Choroid plexus epithelial cell (primary cell): ENCODE measurements around the gene GRIN2B.

ENCODE experiments used
- DNase-seq: peaks from one replicate; pipeline ENCODE4 v3.0.0-alpha.2; 2010; ENCODE audit warnings: low read depth
- H3K4me3 ChIP-seq: 2 replicates; pipeline ENCODE4 v1.5.1; 2011; ENCODE audit warnings: low read depth, mild to moderate bottlenecking, control low read depth, low read length, moderate library complexity
- CTCF ChIP-seq: conservative IDR thresholded peaks from 2 replicates; pipeline ENCODE4 v1.5.1; 2011; ENCODE audit warnings: low read depth, mild to moderate bottlenecking, control low read depth, inconsistent platforms, low read length, moderate library complexity

GRIN2B gene

GRCh38 chr12:13981296-13981962, at the start of gene GRIN2B:
Gene GRIN2B (minus strand): TSS chr12:13981602. CDS start chr12:13866208, 115,394 bp downstream.
- no peak for DNase-seq
- no peak for TF ChIP-seq CTCF
- no peak within 1 kb of the TSS for H3K4me3 ChIP-seq

GRCh38 chr12:14026537-14026936, 45.1 kb upstream of the GRIN2B start:
- no peak overlapping the region for H3K4me3 ChIP-seq
- TF ChIP-seq CTCF: no peak
- DNase-seq: no peak

GRCh38 chr12:14024591-14024990, 43.2 kb upstream of the GRIN2B start:
- DNase-seq: no peak
- no peak for TF ChIP-seq CTCF
- H3K4me3 ChIP-seq: no peak overlapping the region

- TF ChIP-seq CTCF: no peak
- DNase-seq: no peak
- H3K4me3 ChIP-seq: no peak overlapping the region
These were observed 36.7 kb upstream of the GRIN2B start for GRCh38 chr12:14018080-14018479.

GRCh38 chr12:14010989-14011388, 29.6 kb upstream of the GRIN2B start:
- TF ChIP-seq CTCF: no peak
- H3K4me3 ChIP-seq: no peak overlapping the region
- no peak for DNase-seq

GRCh38 chr12:14007639-14008038, 26.2 kb upstream of the GRIN2B start:
- no peak for TF ChIP-seq CTCF
- no peak for DNase-seq
- no peak overlapping the region for H3K4me3 ChIP-seq

- TF ChIP-seq CTCF: no peak
- H3K4me3 ChIP-seq: no peak overlapping the region
- DNase-seq: no peak
These were observed 11.2 kb upstream of the GRIN2B start for GRCh38 chr12:13992585-13992984.
